ENCODE results near the gene MACF1. TPM values are rescaled to one million over a fixed set of nuclear protein-coding genes. Genes with fewer than 3 reads are reported as not detected.

The MACF1 gene
- polyA plus RNA-seq, 1 of the 3 experiments (the other 2 are of a cell fraction): 37.6 TPM

GRCh38 chr1:39398278-39399021, 194.0 kb downstream of the MACF1 start:
- Histone ChIP-seq H3K4me2 (peak overlapping the region; percentile 59), H3F3A (replicated peaks; ENCODE audit: insufficient read depth) (peaks cover 43% of the 10 kb centered on the region), H3K4me3 (ENCODE audit: low read depth in 2 of 2, low read length in 1 of 2) (no peak overlapping the region), H3K4me1 (ENCODE audit: control insufficient read depth in 1 of 2, insufficient read depth in 2 of 2, low read depth in 1 of 2, low read length in 1 of 2) (peaks cover 7 to 73% of the 10 kb centered on the region in 2 experiments), H3K36me3 (replicated peaks in 1 of 2; ENCODE audit: control insufficient read depth in 1 of 2, insufficient read depth in 2 of 2, low read length in 1 of 2) (no peaks in the 10 kb centered on the region), H2AFZ (ENCODE audit: low read depth) (no peak overlapping the region), H3K9me2 (no peaks in the 10 kb centered on the region), H3K27ac (ENCODE audit: low read depth in 2 of 2, low read length in 1 of 2) (peak overlapping the region; percentile 69 to 97), H3K27me3 (ENCODE audit: insufficient read depth) (no peaks in the 10 kb centered on the region), H3K9ac (peak overlapping the region; percentile 67; the same call in 1 of the 2 replicates), H3K79me2 (ENCODE audit: insufficient read depth) (peaks cover 90% of the 10 kb centered on the region), H4K20me1 (ENCODE audit: insufficient read depth) (no peaks in the 10 kb centered on the region), H3K9me3 (no peaks in the 10 kb centered on the region)
- POLR2A ChIA-PET: no interaction called here
- CTCF ChIA-PET: interaction anchor here (0.7 to 1.4 kb wide), 6 partner anchors 9 to 145 kb away, joined by 3 to 4 read pairs (median 3); no protein-coding TSS in a partner anchor
- TF ChIP-seq FOXM1 (IDR thresholded peaks at IDR 0.05; ENCODE audit: low read depth) (peak; percentile 76; the same call in 1 of the 2 replicates), FOXJ3 (CRISPR knock-in tag; IDR thresholded peaks at IDR 0.05) (no peak), POLR2AphosphoS5 (IDR thresholded peaks at IDR 0.05; ENCODE audit: low read depth, low read length) (peak; percentile 59; the same call in 1 of the 2 replicates), MEF2A (IDR thresholded peaks at IDR 0.05; ENCODE audit: borderline replicate concordance, low read depth) (peak; percentile 62; the same call in 1 of the 2 replicates), JUND (IDR thresholded peaks at IDR 0.05) (peak; percentile 93), EZH2phosphoT487 (IDR thresholded peaks at IDR 0.05; ENCODE audit: borderline replicate concordance, low read depth) (no peak), EP300 (IDR thresholded peaks at IDR 0.05; ENCODE audit: borderline replicate concordance in 1 of 2, low read depth in 1 of 2, low read length in 1 of 2) (peak; percentile 38 to 89; a peak in 2 of 4 replicates), ELF1 (IDR thresholded peaks at IDR 0.05) (peak; percentile 77), RXRA (IDR thresholded peaks at IDR 0.05; ENCODE audit: borderline replicate concordance, low read depth) (peak; percentile 77; the same call in 1 of the 2 replicates), TAF1 (IDR thresholded peaks at IDR 0.05; ENCODE audit: borderline replicate concordance, low read depth, low read length) (0 out of 2 replicates have a peak, but pooled peaks have one; percentile 20), SIN3A (IDR thresholded peaks at IDR 0.05; ENCODE audit: borderline replicate concordance, low read depth, low read length) (peak; percentile 92; the same call in 1 of the 2 replicates), CTCF (IDR thresholded peaks at IDR 0.05) (no peak), USF1 (IDR thresholded peaks at IDR 0.05; ENCODE audit: borderline replicate concordance, low read depth) (peak; percentile 17; the same call in 1 of the 2 replicates), GABPA (IDR thresholded peaks at IDR 0.05; ENCODE audit: low read depth) (peak; percentile 35; the same call in 1 of the 2 replicates), NFIC (IDR thresholded peaks at IDR 0.05; ENCODE audit: borderline replicate concordance) (peak; percentile 70), RAD21 (IDR thresholded peaks at IDR 0.05; ENCODE audit: low read length) (no peak), RCOR1 (IDR thresholded peaks at IDR 0.05; ENCODE audit: low read length) (peak; percentile 69), TEAD4 (IDR thresholded peaks at IDR 0.05; ENCODE audit: borderline replicate concordance, insufficient read depth) (peak; percentile 91), GATA2 (CRISPR knock-in tag; IDR thresholded peaks at IDR 0.05) (peak; percentile 47), TCF12 (IDR thresholded peaks at IDR 0.05) (peak; percentile 95), RFX5 (IDR thresholded peaks at IDR 0.05; ENCODE audit: low read length) (no peak), FOSL2 (IDR thresholded peaks at IDR 0.05; ENCODE audit: borderline replicate concordance, low read depth) (peak; percentile 86)
- TF ChIP-seq, protein P1, sequence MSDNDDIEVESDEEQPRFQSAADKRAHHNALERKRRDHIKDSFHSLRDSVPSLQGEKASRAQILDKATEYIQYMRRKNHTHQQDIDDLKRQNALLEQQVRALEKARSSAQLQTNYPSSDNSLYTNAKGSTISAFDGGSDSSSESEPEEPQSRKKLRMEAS (IDR thresholded peaks at IDR 0.05; ENCODE audit: low read depth): peak; percentile 78
- TF ChIP-seq, protein P2, sequence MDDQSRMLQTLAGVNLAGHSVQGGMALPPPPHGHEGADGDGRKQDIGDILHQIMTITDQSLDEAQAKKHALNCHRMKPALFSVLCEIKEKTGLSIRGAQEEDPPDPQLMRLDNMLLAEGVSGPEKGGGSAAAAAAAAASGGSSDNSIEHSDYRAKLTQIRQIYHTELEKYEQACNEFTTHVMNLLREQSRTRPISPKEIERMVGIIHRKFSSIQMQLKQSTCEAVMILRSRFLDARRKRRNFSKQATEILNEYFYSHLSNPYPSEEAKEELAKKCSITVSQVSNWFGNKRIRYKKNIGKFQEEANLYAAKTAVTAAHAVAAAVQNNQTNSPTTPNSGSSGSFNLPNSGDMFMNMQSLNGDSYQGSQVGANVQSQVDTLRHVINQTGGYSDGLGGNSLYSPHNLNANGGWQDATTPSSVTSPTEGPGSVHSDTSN (IDR thresholded peaks at IDR 0.05): peak; percentile 97
- 22% methylated on average over 6 of the region's 6 CpGs for WGBS (ENCODE audit: low lambda C conversion rate)
- peak; percentile 58 for DNase-seq

Measured in SK-N-SH (cell line).